Measurements from ENCODE around the gene OPCML. TPM values are rescaled to one million over a fixed set of nuclear protein-coding genes. Genes with fewer than 3 reads are reported as not detected.

The OPCML gene
- total RNA-seq, 1 donor from 2014 or later = 0.61 TPM

- no peak for TF ChIP-seq CTCF (IDR thresholded peaks at IDR 0.05; ENCODE audit: partially characterized antibody, unreplicated experiment)
- no peaks in the 10 kb centered on the region for H3K27me3 Mint-ChIP-seq (ENCODE audit: unreplicated experiment)
- peaks cover 6% of the 10 kb centered on the region for H3K9me3 Mint-ChIP-seq (ENCODE audit: unreplicated experiment)
- H3K36me3 Mint-ChIP-seq (ENCODE audit: unreplicated experiment) = peaks cover 5% of the 10 kb centered on the region
- no peak overlapping the region for H3K4me3 Mint-ChIP-seq (ENCODE audit: unreplicated experiment)
- H3K4me1 Mint-ChIP-seq (ENCODE audit: low read depth, unreplicated experiment) = peaks cover 23% of the 10 kb centered on the region
- no peak overlapping the region for H3K27ac Mint-ChIP-seq (ENCODE audit: unreplicated experiment)
- no peak for DNase-seq
Observed at GRCh38 chr11:133476570-133477250, 55.6 kb downstream of the OPCML start.

GRCh38 chr11:133474461-133474860 lies 57.8 kb downstream of the OPCML start:
- no peak for TF ChIP-seq CTCF (IDR thresholded peaks at IDR 0.05; ENCODE audit: partially characterized antibody, unreplicated experiment)
- H3K9me3 Mint-ChIP-seq (ENCODE audit: unreplicated experiment) = peaks cover 6% of the 10 kb centered on the region
- H3K36me3 Mint-ChIP-seq (ENCODE audit: unreplicated experiment) = no peaks in the 10 kb centered on the region
- no peaks in the 10 kb centered on the region for H3K27me3 Mint-ChIP-seq (ENCODE audit: unreplicated experiment)
- H3K4me3 Mint-ChIP-seq (ENCODE audit: unreplicated experiment) = no peak overlapping the region
- H3K27ac Mint-ChIP-seq (ENCODE audit: unreplicated experiment) = no peak overlapping the region
- DNase-seq = no peak
- peaks cover 34% of the 10 kb centered on the region for H3K4me1 Mint-ChIP-seq (ENCODE audit: low read depth, unreplicated experiment)

GRCh38 chr11:133467686-133468085 lies 64.6 kb downstream of the OPCML start:
- TF ChIP-seq CTCF (IDR thresholded peaks at IDR 0.05; ENCODE audit: partially characterized antibody, unreplicated experiment) = no peak
- H3K27me3 Mint-ChIP-seq (ENCODE audit: unreplicated experiment) = no peaks in the 10 kb centered on the region
- DNase-seq = no peak
- H3K4me1 Mint-ChIP-seq (ENCODE audit: low read depth, unreplicated experiment) = peaks cover 12% of the 10 kb centered on the region
- H3K4me3 Mint-ChIP-seq (ENCODE audit: unreplicated experiment) = no peak overlapping the region
- peaks cover 2% of the 10 kb centered on the region for H3K9me3 Mint-ChIP-seq (ENCODE audit: unreplicated experiment)
- no peaks in the 10 kb centered on the region for H3K36me3 Mint-ChIP-seq (ENCODE audit: unreplicated experiment)
- H3K27ac Mint-ChIP-seq (ENCODE audit: unreplicated experiment) = no peak overlapping the region

GRCh38 chr11:133443206-133443747 lies 89.0 kb downstream of the OPCML start:
- DNase-seq = no peak
- no peak for TF ChIP-seq CTCF (IDR thresholded peaks at IDR 0.05; ENCODE audit: partially characterized antibody, unreplicated experiment)
- H3K27ac Mint-ChIP-seq (ENCODE audit: unreplicated experiment) = no peak overlapping the region

GRCh38 chr11:133441964-133442660 lies 90.2 kb downstream of the OPCML start:
- no peak overlapping the region for H3K27ac Mint-ChIP-seq (ENCODE audit: unreplicated experiment)
- H3K27me3 Mint-ChIP-seq (ENCODE audit: unreplicated experiment) = no peaks in the 10 kb centered on the region
- no peaks in the 10 kb centered on the region for H3K9me3 Mint-ChIP-seq (ENCODE audit: unreplicated experiment)
- no peak overlapping the region for H3K4me3 Mint-ChIP-seq (ENCODE audit: unreplicated experiment)
- H3K4me1 Mint-ChIP-seq (ENCODE audit: low read depth, unreplicated experiment) = no peaks in the 10 kb centered on the region
- TF ChIP-seq CTCF (IDR thresholded peaks at IDR 0.05; ENCODE audit: partially characterized antibody, unreplicated experiment) = no peak
- DNase-seq = no peak
- H3K36me3 Mint-ChIP-seq (ENCODE audit: unreplicated experiment) = no peaks in the 10 kb centered on the region

More at GRCh38 chr11:133443206-133443747, 89.0 kb downstream of the OPCML start:
- Mint-ChIP-seq H3K27me3 (ENCODE audit: unreplicated experiment) (no peaks in the 10 kb centered on the region), H3K9me3 (ENCODE audit: unreplicated experiment) (no peaks in the 10 kb centered on the region), H3K4me3 (ENCODE audit: unreplicated experiment) (no peak overlapping the region), H3K4me1 (ENCODE audit: low read depth, unreplicated experiment) (no peaks in the 10 kb centered on the region), H3K36me3 (ENCODE audit: unreplicated experiment) (no peaks in the 10 kb centered on the region)
